GM18526 (cell line): ENCODE measurements around the gene CFAP77.

ENCODE experiments used
- POLR2A ChIP-seq: IDR thresholded peaks from 3 replicates; pipeline ENCODE4 v1.6.1; 2011; ENCODE audit not compliant: insufficient read length; ENCODE audit errors: extremely low read depth

The CFAP77 gene

GRCh38 chr9:132616725-132617124 lies 206.7 kb downstream of the CFAP77 start:
- TF ChIP-seq POLR2A = no peak

- TF ChIP-seq POLR2A = no peak
These were observed 212.1 kb downstream of the CFAP77 start for GRCh38 chr9:132622159-132622558.
